Activated T-cell treated with anti-CD3 and anti-CD28 coated beads, Interleukin-2, amount 50 U/mL, for 72 hours (primary cell): ENCODE measurements around the gene KLC3. TPM values are rescaled to one million over a fixed set of nuclear protein-coding genes. Genes with fewer than 3 reads are reported as not detected.

Experiments used
- ATAC-seq, 2 donors: fragments of 150-1000 bp; cut with Tn5 transposase; replicated peaks in 1 of 2; 2 replicates each; pipeline ENCODE4 v1.10.0; 2021; ENCODE audit warnings: moderate library complexity in 2 of 2, mild to moderate bottlenecking in 1 of 2
- DNase-seq, 2 donors: peaks; one replicate each; pipeline ENCODE4 v3.0.0; 2021 to 2022; ENCODE audit warnings: mixed read lengths in 1 of 2
- H3K27ac Mint-ChIP-seq: one replicate; pipeline ENCODE4 v1.8.0; 2022; ENCODE audit warnings: mild to moderate bottlenecking, moderate library complexity, mixed read lengths
- H3K27me3 Mint-ChIP-seq: one replicate; pipeline ENCODE4 v1.8.0; 2022; ENCODE audit warnings: low read depth, mixed read lengths
- H3K36me3 Mint-ChIP-seq, 2 donors: one replicate each; pipeline ENCODE4 v1.8.0; 2022; ENCODE audit warnings: mixed read lengths in 2 of 2, mild to moderate bottlenecking in 1 of 2; ENCODE audit not compliant: insufficient read depth in 2 of 2
- H3K4me1 Mint-ChIP-seq: one replicate; pipeline ENCODE4 v1.8.0; 2022; ENCODE audit warnings: low read depth, mixed read lengths
- H3K4me3 Mint-ChIP-seq, 2 donors: one replicate each; pipeline ENCODE4 v1.8.0; 2022; ENCODE audit warnings: mild to moderate bottlenecking in 2 of 2, mixed read lengths in 2 of 2, moderate library complexity in 2 of 2
- H3K9me3 Mint-ChIP-seq, 2 donors: one replicate each; pipeline ENCODE4 v1.8.0; 2022; ENCODE audit warnings: mixed read lengths in 2 of 2
- total RNA-seq, 2 donors: library from RNA; stranded (reverse); gene quantifications; one replicate each; pipeline ENCODE4 v1.2.3, GENCODE V29; 2022

The KLC3 gene
- total RNA-seq, 2 donors from 2014 or later: 0.22 to 0.42 TPM

GRCh38 chr19:45345506-45345860 lies 4.9 kb downstream of the KLC3 start:
- ATAC-seq: no peak
- Mint-ChIP-seq H3K27me3 (peaks cover 18% of the 10 kb centered on the region), H3K9me3 (no peaks in the 10 kb centered on the region), H3K4me3 (no peak overlapping the region), H3K27ac (no peak overlapping the region), H3K4me1 (no peaks in the 10 kb centered on the region), H3K36me3 (peaks cover 0 to 1% of the 10 kb centered on the region in 2 donors)
- no peak for DNase-seq

- peaks cover 18% of the 10 kb centered on the region for H3K27me3 Mint-ChIP-seq
- DNase-seq (no peak), ATAC-seq (no peak)
- H3K4me1 Mint-ChIP-seq: no peaks in the 10 kb centered on the region
- no peak overlapping the region for H3K4me3 Mint-ChIP-seq
- peaks cover 0 to 1% of the 10 kb centered on the region in 2 donors for H3K36me3 Mint-ChIP-seq
- H3K27ac Mint-ChIP-seq: no peak overlapping the region
- no peaks in the 10 kb centered on the region for H3K9me3 Mint-ChIP-seq
These were observed 5.9 kb downstream of the KLC3 start for GRCh38 chr19:45346449-45346848.

GRCh38 chr19:45347570-45348366 lies 7.2 kb downstream of the KLC3 start:
- Mint-ChIP-seq H3K27ac (no peak overlapping the region), H3K9me3 (no peaks in the 10 kb centered on the region), H3K27me3 (peaks cover 18% of the 10 kb centered on the region), H3K36me3 (peaks cover 0 to 1% of the 10 kb centered on the region in 2 donors), H3K4me1 (no peaks in the 10 kb centered on the region), H3K4me3 (no peak overlapping the region)
- no peak for ATAC-seq
- no peak for DNase-seq

GRCh38 chr19:45348367-45349125 lies 8.0 kb downstream of the KLC3 start:
- no peaks in the 10 kb centered on the region for H3K9me3 Mint-ChIP-seq
- H3K4me1 Mint-ChIP-seq: no peaks in the 10 kb centered on the region
- H3K4me3 Mint-ChIP-seq: no peak overlapping the region
- DNase-seq: no peak
- H3K36me3 Mint-ChIP-seq: peaks cover 0 to 1% of the 10 kb centered on the region in 2 donors
- no peak overlapping the region for H3K27ac Mint-ChIP-seq
- no peak for ATAC-seq
- H3K27me3 Mint-ChIP-seq: peaks cover 18% of the 10 kb centered on the region

- ATAC-seq: no peak
- Mint-ChIP-seq H3K27me3 (peaks cover 17% of the 10 kb centered on the region), H3K9me3 (no peaks in the 10 kb centered on the region), H3K36me3 (peaks cover 0 to 1% of the 10 kb centered on the region in 2 donors), H3K4me3 (no peak overlapping the region), H3K27ac (no peak overlapping the region), H3K4me1 (no peaks in the 10 kb centered on the region)
- DNase-seq: no peak
These were observed 8.5 kb downstream of the KLC3 start for GRCh38 chr19:45349126-45349415.

- no peak overlapping the region for H3K4me3 Mint-ChIP-seq
- peaks cover 0 to 1% of the 10 kb centered on the region in 2 donors for H3K36me3 Mint-ChIP-seq
- DNase-seq (no peak), ATAC-seq (no peak)
- H3K4me1 Mint-ChIP-seq: no peaks in the 10 kb centered on the region
- peaks cover 13% of the 10 kb centered on the region for H3K27me3 Mint-ChIP-seq
- H3K27ac Mint-ChIP-seq: no peak overlapping the region
- H3K9me3 Mint-ChIP-seq: no peaks in the 10 kb centered on the region
These were observed 8.9 kb downstream of the KLC3 start for GRCh38 chr19:45349430-45349941.

GRCh38 chr19:45350477-45351058 lies 10.0 kb downstream of the KLC3 start:
- DNase-seq (no peak), ATAC-seq (no peak)
- Mint-ChIP-seq H3K36me3 (peaks cover 0 to 5% of the 10 kb centered on the region in 2 donors), H3K9me3 (no peaks in the 10 kb centered on the region), H3K27me3 (peaks cover 6% of the 10 kb centered on the region), H3K4me3 (no peak overlapping the region), H3K4me1 (no peaks in the 10 kb centered on the region), H3K27ac (no peak overlapping the region)

GRCh38 chr19:45351401-45351952 lies 10.9 kb downstream of the KLC3 start:
- Mint-ChIP-seq H3K27me3 (no peaks in the 10 kb centered on the region), H3K36me3 (peaks cover 0 to 9% of the 10 kb centered on the region in 2 donors), H3K4me1 (no peaks in the 10 kb centered on the region), H3K9me3 (no peaks in the 10 kb centered on the region), H3K27ac (no peak overlapping the region), H3K4me3 (no peak overlapping the region)
- DNase-seq (no peak), ATAC-seq (no peak)

- no peaks in the 10 kb centered on the region for H3K9me3 Mint-ChIP-seq
- no peak overlapping the region for H3K27ac Mint-ChIP-seq
- H3K4me3 Mint-ChIP-seq: no peak overlapping the region
- peaks cover 0 to 9% of the 10 kb centered on the region in 2 donors for H3K36me3 Mint-ChIP-seq
- ATAC-seq (no peak), DNase-seq (no peak)
- H3K27me3 Mint-ChIP-seq: no peaks in the 10 kb centered on the region
- no peaks in the 10 kb centered on the region for H3K4me1 Mint-ChIP-seq
These were observed 11.5 kb downstream of the KLC3 start for GRCh38 chr19:45352062-45352461.

- DNase-seq: no peak
- ATAC-seq: no peak
- peaks cover 0 to 9% of the 10 kb centered on the region in 2 donors for H3K36me3 Mint-ChIP-seq
- no peaks in the 10 kb centered on the region for H3K27me3 Mint-ChIP-seq
- no peaks in the 10 kb centered on the region for H3K4me1 Mint-ChIP-seq
- H3K27ac Mint-ChIP-seq: no peak overlapping the region
- no peaks in the 10 kb centered on the region for H3K9me3 Mint-ChIP-seq
- no peak overlapping the region for H3K4me3 Mint-ChIP-seq
These were observed 11.9 kb downstream of the KLC3 start for GRCh38 chr19:45352471-45352870.

- no peaks in the 10 kb centered on the region for H3K4me1 Mint-ChIP-seq
- DNase-seq: no peak
- no peak overlapping the region for H3K4me3 Mint-ChIP-seq
- no peaks in the 10 kb centered on the region for H3K27me3 Mint-ChIP-seq
- ATAC-seq: no peak
- H3K9me3 Mint-ChIP-seq: no peaks in the 10 kb centered on the region
- H3K36me3 Mint-ChIP-seq: peaks cover 1 to 9% of the 10 kb centered on the region in 2 donors
- no peak overlapping the region for H3K27ac Mint-ChIP-seq
These were observed 12.6 kb downstream of the KLC3 start for GRCh38 chr19:45352914-45353796.

- no peak overlapping the region for H3K4me3 Mint-ChIP-seq
- H3K27ac Mint-ChIP-seq: no peak overlapping the region
- H3K27me3 Mint-ChIP-seq: no peaks in the 10 kb centered on the region
- no peaks in the 10 kb centered on the region for H3K9me3 Mint-ChIP-seq
- no peak for DNase-seq
- H3K4me1 Mint-ChIP-seq: no peaks in the 10 kb centered on the region
- ATAC-seq: no peak
- peaks cover 1 to 12% of the 10 kb centered on the region in 2 donors for H3K36me3 Mint-ChIP-seq
These were observed 13.8 kb downstream of the KLC3 start for GRCh38 chr19:45354241-45354842.
